ENCODE results near the gene SUMO2. TPM values are rescaled to one million over a fixed set of nuclear protein-coding genes. Genes with fewer than 3 reads are reported as not detected.
"Not testable (repeated sequence)": the region's sequence is repeated elsewhere in the genome, so short reads cannot be mapped to it uniquely, and the experiment has no call there.

Gene SUMO2
- total RNA-seq, 1 donor from 2014 or later = 214 TPM

GRCh38 chr17:75183999-75184884 lies 1.5 kb upstream of the SUMO2 start:
- intact Hi-C loops (cut with DNase I) = loop anchor here (1.0 kb wide), 1 partner anchor 21 kb away; the partner anchor contains the start of gene NUP85
- no peak for DNase-seq (ENCODE audit: low spot score)

- intact Hi-C loops (cut with DNase I) = no loop called here
- peak; percentile 75 for DNase-seq (ENCODE audit: low spot score)
These were observed 515 bp downstream of the SUMO2 start for GRCh38 chr17:75182319-75182568.

GRCh38 chr17:75181608-75182318 lies 996 bp downstream of the SUMO2 start:
- intact Hi-C loops (cut with DNase I) = no loop called here
- no peak for DNase-seq (ENCODE audit: low spot score)

- no peak for DNase-seq (ENCODE audit: low spot score)
- intact Hi-C loops (cut with DNase I) = no loop called here
These were observed 1.6 kb downstream of the SUMO2 start for GRCh38 chr17:75181110-75181509.

- no peak for DNase-seq (ENCODE audit: low spot score)
- intact Hi-C loops (cut with DNase I) = no loop called here
These were observed 4.3 kb downstream of the SUMO2 start for GRCh38 chr17:75178453-75178852.

- no peak for DNase-seq (ENCODE audit: low spot score)
- intact Hi-C loops (cut with DNase I) = no loop called here
These were observed 6.1 kb downstream of the SUMO2 start for GRCh38 chr17:75176625-75177024.

- DNase-seq (ENCODE audit: low spot score) = no peak
- intact Hi-C loops (cut with DNase I) = loop anchor here (5.0 kb wide), 1 partner anchor 58 kb away; no protein-coding TSS in a partner anchor
These were observed 7.8 kb downstream of the SUMO2 start for GRCh38 chr17:75174996-75175395.

- intact Hi-C loops (cut with DNase I) = loop anchor here (5.0 kb wide), 1 partner anchor 56 kb away; no protein-coding TSS in a partner anchor
- DNase-seq (ENCODE audit: low spot score) = no peak
These were observed 9.2 kb downstream of the SUMO2 start for GRCh38 chr17:75173526-75173925.

- no peak for DNase-seq (ENCODE audit: low spot score)
- intact Hi-C loops (cut with DNase I) = no loop called here
These were observed 13.8 kb downstream of the SUMO2 start for GRCh38 chr17:75168998-75169397.

GRCh38 chr17:75164606-75165005 lies 18.2 kb downstream of the SUMO2 start:
- DNase-seq (ENCODE audit: low spot score); intact Hi-C loops (cut with DNase I): not testable (repeated sequence)

- no peak for DNase-seq (ENCODE audit: low spot score)
- intact Hi-C loops (cut with DNase I) = no loop called here
These were observed 19.7 kb downstream of the SUMO2 start for GRCh38 chr17:75163074-75163473.

GRCh38 chr17:75160211-75160610 lies 22.5 kb downstream of the SUMO2 start:
- intact Hi-C loops (cut with DNase I) = no loop called here
- no peak for DNase-seq (ENCODE audit: low spot score)

GRCh38 chr17:75159196-75160031 lies 23.3 kb downstream of the SUMO2 start:
- intact Hi-C loops (cut with DNase I) = no loop called here
- no peak for DNase-seq (ENCODE audit: low spot score)

GRCh38 chr17:75158480-75158879 lies 24.3 kb downstream of the SUMO2 start:
- DNase-seq (ENCODE audit: low spot score); intact Hi-C loops (cut with DNase I): not testable (repeated sequence)

GRCh38 chr17:75155191-75155601 lies 27.6 kb downstream of the SUMO2 start:
- intact Hi-C loops (cut with DNase I) = no loop called here
- no peak for DNase-seq (ENCODE audit: low spot score)

GRCh38 chr17:75154195-75155106 lies 28.3 kb downstream of the SUMO2 start, which contains the start of gene JPT1:
TSS of gene JPT1 (minus strand) at chr17:75154512. CDS start at chr17:75154397, 115 bp downstream.
- intact Hi-C loops (cut with DNase I) = loop anchor here (5.0 kb wide), 1 partner anchor 42 kb away; no protein-coding TSS in a partner anchor

GRCh38 chr17:75153780-75154194 lies 29.0 kb downstream of the SUMO2 start:
- intact Hi-C loops (cut with DNase I) = loop anchor here (5.0 kb wide), 1 partner anchor 41 kb away; no protein-coding TSS in a partner anchor
- no peak for DNase-seq (ENCODE audit: low spot score)

More at GRCh38 chr17:75154195-75155106, 28.3 kb downstream of the SUMO2 start, which contains the start of gene JPT1:
- peak; percentile 98 for DNase-seq (ENCODE audit: low spot score)

GRCh38 chr17:75152922-75153779 lies 29.6 kb downstream of the SUMO2 start:
- DNase-seq (ENCODE audit: low spot score) = no peak
- intact Hi-C loops (cut with DNase I) = loop anchor here (5.0 kb wide), 1 partner anchor 41 kb away; no protein-coding TSS in a partner anchor

Data from cardiac septum (tissue), 1 donor.